ENCODE data around the gene SBNO1. TPM values are rescaled to one million over a fixed set of nuclear protein-coding genes. Genes with fewer than 3 reads are reported as not detected.
A peak's percentile ranks its signal among the peaks of the same experiment; 100 is the strongest.

The SBNO1 gene
- total RNA-seq, 1 experiment from 2014 or later: 43.8 TPM

- TF ChIP-seq ZBTB33 (IDR thresholded peaks at IDR 0.05; ENCODE audit: extremely low read depth, insufficient replicate concordance, low read length) (no peak), CBX3 (IDR thresholded peaks at IDR 0.05; ENCODE audit: low read depth) (no peak), JUND (IDR thresholded peaks at IDR 0.05) (peak; percentile 7; the same call in 1 of the 2 replicates), POLR2AphosphoS5 (IDR thresholded peaks at IDR 0.05; ENCODE audit: low read depth, low read length) (no peak), MAX (IDR thresholded peaks at IDR 0.05) (peak; percentile 83)
These were observed 1.3 kb downstream of the SBNO1 start (continued) for GRCh38 chr12:123363390-123363739.

- Histone ChIP-seq H2AFZ (ENCODE audit: low read depth, low read length, poor library complexity, severe bottlenecking) (no peak overlapping the region), H3K9ac (ENCODE audit: low read length) (no peak overlapping the region), H3K36me3 (ENCODE audit: control insufficient read depth in 1 of 2, insufficient read depth in 2 of 2, low read length in 2 of 2) (peaks cover 2 to 4% of the 10 kb centered on the region in 2 experiments; a peak in 2 of 4 replicates), H3K79me2 (ENCODE audit: insufficient read depth, low read length) (peaks cover 100% of the 10 kb centered on the region), H3K27ac (ENCODE audit: low read depth, low read length) (no peak overlapping the region), H3K9me3 (ENCODE audit: control insufficient read depth in 1 of 2, insufficient read depth in 1 of 2, low read depth in 1 of 2, low read length in 2 of 2) (no peaks in the 10 kb centered on the region), H3K4me1 (ENCODE audit: control insufficient read depth in 1 of 2, insufficient read depth in 2 of 2, low read length in 2 of 2) (peaks cover 5 to 8% of the 10 kb centered on the region in 2 experiments; a peak in 3 of 4 replicates), H3K27me3 (ENCODE audit: insufficient read depth, low read length) (no peaks in the 10 kb centered on the region), H3K4me2 (ENCODE audit: low read length) (no peak overlapping the region), H4K20me1 (ENCODE audit: insufficient read depth) (peaks cover 26% of the 10 kb centered on the region; the same call in 1 of the 2 replicates), H3K9me2 (ENCODE audit: insufficient read depth) (no peaks in the 10 kb centered on the region), H3K4me3 (replicated peaks in 1 of 2; ENCODE audit: low read depth in 1 of 2, low read length in 2 of 2) (no peak overlapping the region)
- TF ChIP-seq FOSL1 (IDR thresholded peaks at IDR 0.05; ENCODE audit: low read depth): no peak
- TF ChIP-seq ATF3 (IDR thresholded peaks at IDR 0.05): no peak
- TF ChIP-seq POLR2A (IDR thresholded peaks at IDR 0.05; ENCODE audit: borderline replicate concordance, extremely low read depth, insufficient read depth, insufficient read length): no peak
- TF ChIP-seq SIN3A (IDR thresholded peaks at IDR 0.05; ENCODE audit: low read depth): no peak
- ATAC-seq: no peak
- BruUV-seq (replicated peaks): no TSS peak
- RAD21 ChIA-PET (ENCODE audit: low non-redundant PET in 1 of 2, low total read pairs in 2 of 2, uncharacterized antibody in 2 of 2, unreplicated experiment in 2 of 2): no interaction called here
- POLR2A ChIA-PET: no interaction called here
- CTCF ChIA-PET: no interaction called here
- DNase-seq (ENCODE audit: low read depth, low spot score): no peak
- intact Hi-C loops (cut with micrococcal nuclease): no loop called here
These were observed 6.6 kb downstream of the SBNO1 start for GRCh38 chr12:123358035-123358434.

Measured in HCT116 (cell line).